ENCODE measurements around the gene KIRREL3.

The KIRREL3 gene

GRCh38 chr11:126603486-126603885, 397.1 kb downstream of the KIRREL3 start:
- TF ChIP-seq, protein P1, sequence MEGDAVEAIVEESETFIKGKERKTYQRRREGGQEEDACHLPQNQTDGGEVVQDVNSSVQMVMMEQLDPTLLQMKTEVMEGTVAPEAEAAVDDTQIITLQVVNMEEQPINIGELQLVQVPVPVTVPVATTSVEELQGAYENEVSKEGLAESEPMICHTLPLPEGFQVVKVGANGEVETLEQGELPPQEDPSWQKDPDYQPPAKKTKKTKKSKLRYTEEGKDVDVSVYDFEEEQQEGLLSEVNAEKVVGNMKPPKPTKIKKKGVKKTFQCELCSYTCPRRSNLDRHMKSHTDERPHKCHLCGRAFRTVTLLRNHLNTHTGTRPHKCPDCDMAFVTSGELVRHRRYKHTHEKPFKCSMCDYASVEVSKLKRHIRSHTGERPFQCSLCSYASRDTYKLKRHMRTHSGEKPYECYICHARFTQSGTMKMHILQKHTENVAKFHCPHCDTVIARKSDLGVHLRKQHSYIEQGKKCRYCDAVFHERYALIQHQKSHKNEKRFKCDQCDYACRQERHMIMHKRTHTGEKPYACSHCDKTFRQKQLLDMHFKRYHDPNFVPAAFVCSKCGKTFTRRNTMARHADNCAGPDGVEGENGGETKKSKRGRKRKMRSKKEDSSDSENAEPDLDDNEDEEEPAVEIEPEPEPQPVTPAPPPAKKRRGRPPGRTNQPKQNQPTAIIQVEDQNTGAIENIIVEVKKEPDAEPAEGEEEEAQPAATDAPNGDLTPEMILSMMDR (IDR thresholded peaks at IDR 0.05; ENCODE audit: insufficient read depth, low read length, poor library complexity, severe bottlenecking): no peak
- no peak for TF ChIP-seq EZH2phosphoT487 (conservative IDR thresholded peaks at IDR 0.05; ENCODE audit: low read length)
- H3F3A ChIP-seq (ENCODE audit: insufficient read depth): no peaks in the 10 kb centered on the region
- H3K4me2 ChIP-seq (ENCODE audit: low read depth, low read length, poor library complexity, severe bottlenecking): no peak overlapping the region
- H2AFZ ChIP-seq (ENCODE audit: low read depth, low read length, severe bottlenecking): no peak overlapping the region
- no peaks in the 10 kb centered on the region for H3K36me3 ChIP-seq (ENCODE audit: low read length)
- no peaks in the 10 kb centered on the region for H3K27me3 ChIP-seq (ENCODE audit: low read length)
- H3K9me3 ChIP-seq (ENCODE audit: insufficient read depth, low read length): no peaks in the 10 kb centered on the region
- no peak overlapping the region for H3K27ac ChIP-seq (ENCODE audit: low read depth, low read length)
- no peaks in the 10 kb centered on the region for H3K9me2 ChIP-seq (replicated peaks; ENCODE audit: insufficient read depth, low read length)
- no peaks in the 10 kb centered on the region for H3K79me2 ChIP-seq (ENCODE audit: insufficient read depth, low read length)
- H4K20me1 ChIP-seq (ENCODE audit: low read depth, low read length): no peaks in the 10 kb centered on the region
- no peak overlapping the region for H3K4me3 ChIP-seq (ENCODE audit: insufficient read depth, low read length, poor library complexity, severe bottlenecking)
- H3K9ac ChIP-seq (ENCODE audit: low read length): no peak overlapping the region

- Histone ChIP-seq H3K9ac (ENCODE audit: low read length) (no peak overlapping the region), H2AFZ (ENCODE audit: low read depth, low read length, severe bottlenecking) (no peak overlapping the region)
- TF ChIP-seq, protein P1 (IDR thresholded peaks at IDR 0.05; ENCODE audit: insufficient read depth, low read length, poor library complexity, severe bottlenecking): no peak
- TF ChIP-seq EZH2phosphoT487 (conservative IDR thresholded peaks at IDR 0.05; ENCODE audit: low read length): no peak
Measured at GRCh38 chr11:126602993-126603392, 397.6 kb downstream of the KIRREL3 start.

DNA sequence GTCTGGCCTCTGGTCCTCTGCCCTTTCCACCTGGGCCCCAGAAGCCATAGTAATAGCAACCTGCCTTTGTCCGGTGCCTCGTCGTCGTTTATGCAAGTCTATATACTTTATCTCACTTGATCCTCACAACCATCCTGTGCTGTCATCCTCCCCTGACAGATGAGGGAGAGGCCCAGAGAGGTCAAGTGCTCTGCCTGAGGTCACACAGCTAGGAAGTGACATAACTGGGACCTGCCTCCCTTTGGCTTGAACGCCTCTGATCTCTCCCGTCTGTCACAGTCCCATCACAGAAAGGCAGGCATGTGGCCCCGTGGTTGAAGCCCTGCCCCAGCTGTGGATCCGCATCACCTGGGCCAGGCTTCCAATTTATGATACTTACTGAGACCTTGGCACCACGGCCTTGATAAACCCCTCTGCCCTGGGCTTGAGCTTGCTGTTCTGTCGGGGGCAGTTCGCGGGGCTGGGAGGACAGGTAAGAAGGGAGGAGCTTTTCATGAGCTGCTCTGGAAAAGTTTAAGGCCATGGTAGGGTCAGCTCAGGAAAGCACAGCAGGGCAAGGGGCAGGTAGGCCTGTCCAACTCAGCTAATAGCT, 398.1 kb downstream of the KIRREL3 start:
- Histone ChIP-seq H2AFZ (ENCODE audit: low read depth, low read length, severe bottlenecking) (no peak overlapping the region), H3F3A (ENCODE audit: insufficient read depth) (no peaks in the 10 kb centered on the region), H3K9me3 (ENCODE audit: insufficient read depth, low read length) (no peaks in the 10 kb centered on the region), H4K20me1 (ENCODE audit: low read depth, low read length) (no peaks in the 10 kb centered on the region), H3K79me2 (ENCODE audit: insufficient read depth, low read length) (no peaks in the 10 kb centered on the region), H3K36me3 (ENCODE audit: low read length) (no peaks in the 10 kb centered on the region), H3K4me2 (ENCODE audit: low read depth, low read length, poor library complexity, severe bottlenecking) (no peak overlapping the region), H3K27ac (ENCODE audit: low read depth, low read length) (no peak overlapping the region), H3K9me2 (replicated peaks; ENCODE audit: insufficient read depth, low read length) (no peaks in the 10 kb centered on the region), H3K4me3 (ENCODE audit: insufficient read depth, low read length, poor library complexity, severe bottlenecking) (no peak overlapping the region), H3K27me3 (ENCODE audit: low read length) (no peaks in the 10 kb centered on the region), H3K9ac (ENCODE audit: low read length) (no peak overlapping the region)
- TF ChIP-seq EZH2phosphoT487 (conservative IDR thresholded peaks at IDR 0.05; ENCODE audit: low read length): no peak
- TF ChIP-seq, protein P1 (IDR thresholded peaks at IDR 0.05; ENCODE audit: insufficient read depth, low read length, poor library complexity, severe bottlenecking): no peak

More at GRCh38 chr11:126602993-126603392, 397.6 kb downstream of the KIRREL3 start:
- H3K4me3 ChIP-seq (ENCODE audit: insufficient read depth, low read length, poor library complexity, severe bottlenecking): no peak overlapping the region
- H3F3A ChIP-seq (ENCODE audit: insufficient read depth): no peaks in the 10 kb centered on the region
- no peaks in the 10 kb centered on the region for H3K36me3 ChIP-seq (ENCODE audit: low read length)
- H3K9me2 ChIP-seq (replicated peaks; ENCODE audit: insufficient read depth, low read length): no peaks in the 10 kb centered on the region
- no peaks in the 10 kb centered on the region for H4K20me1 ChIP-seq (ENCODE audit: low read depth, low read length)
- no peak overlapping the region for H3K27ac ChIP-seq (ENCODE audit: low read depth, low read length)
- no peaks in the 10 kb centered on the region for H3K79me2 ChIP-seq (ENCODE audit: insufficient read depth, low read length)
- no peak overlapping the region for H3K4me2 ChIP-seq (ENCODE audit: low read depth, low read length, poor library complexity, severe bottlenecking)
- no peaks in the 10 kb centered on the region for H3K9me3 ChIP-seq (ENCODE audit: insufficient read depth, low read length)
- no peaks in the 10 kb centered on the region for H3K27me3 ChIP-seq (ENCODE audit: low read length)

All from SU-DHL-6 (cell line).